HG02943 (cell line): ENCODE measurements around the gene MRM2.
A peak's percentile ranks its signal among the peaks of the same experiment; 100 is the strongest.

Experiments used
- ATAC-seq: cut with Tn5 transposase; IDR thresholded peaks from one replicate; pipeline ENCODE4 v1.9.1; 2021; ENCODE audit warnings: mild to moderate bottlenecking, low read depth, moderate library complexity; ENCODE audit not compliant: unreplicated experiment

The MRM2 gene

GRCh38 chr7:2249744-2250323, 7.8 kb upstream of the MRM2 start:
- ATAC-seq = no peak

GRCh38 chr7:2248984-2249694, 7.1 kb upstream of the MRM2 start:
- ATAC-seq = no peak

- no peak for ATAC-seq
Measured at GRCh38 chr7:2247141-2247995, 5.4 kb upstream of the MRM2 start.

GRCh38 chr7:2245883-2246675, 4.1 kb upstream of the MRM2 start:
- ATAC-seq = no peak

GRCh38 chr7:2244404-2244995, 2.5 kb upstream of the MRM2 start:
- ATAC-seq = no peak

GRCh38 chr7:2243458-2243857, 1.5 kb upstream of the MRM2 start:
- ATAC-seq = no peak

GRCh38 chr7:2242541-2243429, 780 bp upstream of the MRM2 start:
- peak; percentile 27 for ATAC-seq

- no peak for ATAC-seq
Measured at GRCh38 chr7:2239242-2239641, 2.8 kb downstream of the MRM2 start.

GRCh38 chr7:2237109-2237602, 4.8 kb downstream of the MRM2 start:
- no peak for ATAC-seq

GRCh38 chr7:2233926-2234325, 8.1 kb downstream of the MRM2 start:
- ATAC-seq = no peak

GRCh38 chr7:2232766-2233520, 9.1 kb downstream of the MRM2 start, which contains the start of gene MAD1L1:
MAD1L1 (minus strand) TSS chr7:2232945; CDS start chr7:2230133, 2,812 bp downstream.
- peak; percentile 58 for ATAC-seq

- ATAC-seq = peak; percentile 36
Measured at GRCh38 chr7:2231992-2232765, 9.8 kb downstream of the MRM2 start.

- ATAC-seq = no peak
Measured at GRCh38 chr7:2230882-2231281, 11.1 kb downstream of the MRM2 start.

GRCh38 chr7:2230226-2230625, 11.8 kb downstream of the MRM2 start:
- no peak for ATAC-seq

- ATAC-seq = no peak
Measured at GRCh38 chr7:2229467-2229866, 12.5 kb downstream of the MRM2 start.

- ATAC-seq = no peak
Measured at GRCh38 chr7:2228921-2229320, 13.1 kb downstream of the MRM2 start.

GRCh38 chr7:2227699-2228098, 14.3 kb downstream of the MRM2 start:
- no peak for ATAC-seq

GRCh38 chr7:2225830-2226229, 16.2 kb downstream of the MRM2 start:
- no peak for ATAC-seq
